Stimulated activated effector memory CD8-positive, alpha-beta T cell treated with anti-CD3 and anti-CD28 coated beads, Interleukin-12 subunit alpha, Interleukin-12 subunit beta, amount 100 ng/mL, for 72 hours (primary cell): ENCODE measurements around the gene SCCPDH.
A peak's percentile ranks its signal among the peaks of the same experiment; 100 is the strongest.

Experiments used
- ATAC-seq: fragments of 150-1000 bp; cut with Tn5 transposase; 2 replicates; pipeline ENCODE4 v1.10.0; 2021
- DNase-seq, 2 donors: peaks; one replicate each; pipeline ENCODE4 v3.0.0; 2021 to 2022; ENCODE audit warnings: low spot score in 2 of 2
- H3K27ac Mint-ChIP-seq: one replicate; pipeline ENCODE4 v1.8.0; 2022; ENCODE audit warnings: mild to moderate bottlenecking, mixed read lengths
- H3K36me3 Mint-ChIP-seq: one replicate; pipeline ENCODE4 v1.8.0; 2022; ENCODE audit warnings: mild to moderate bottlenecking, mixed read lengths
- H3K4me1 Mint-ChIP-seq: one replicate; pipeline ENCODE4 v1.8.0; 2022; ENCODE audit warnings: mixed read lengths
- H3K4me3 Mint-ChIP-seq: one replicate; pipeline ENCODE4 v1.8.0; 2022; ENCODE audit warnings: mild to moderate bottlenecking, mixed read lengths
- H3K9me3 Mint-ChIP-seq: one replicate; pipeline ENCODE4 v1.8.0; 2022; ENCODE audit warnings: mixed read lengths

SCCPDH gene

DNA sequence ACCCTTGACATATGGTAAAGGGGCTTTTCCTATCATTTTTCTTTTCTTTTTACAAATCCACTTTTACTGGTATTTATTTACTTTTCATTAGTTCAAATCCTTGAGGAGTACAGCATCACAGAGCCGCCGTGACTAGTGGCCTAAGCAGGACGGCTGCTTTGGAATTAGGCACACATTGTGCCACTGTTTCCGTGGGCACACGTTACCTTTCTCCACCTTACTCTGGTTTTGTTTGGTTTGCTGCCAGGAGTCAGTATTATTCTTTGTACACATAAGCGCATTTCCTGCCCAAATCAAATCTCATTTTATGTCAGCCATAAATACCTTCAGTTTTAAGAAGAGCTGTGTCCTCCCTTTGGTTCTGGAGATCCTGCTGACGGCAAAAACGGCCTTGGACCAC is 31.2 kb downstream of the SCCPDH start:
- no peak overlapping the region for H3K4me3 Mint-ChIP-seq
- H3K36me3 Mint-ChIP-seq: peaks cover 18% of the 10 kb centered on the region
- H3K4me1 Mint-ChIP-seq: no peaks in the 10 kb centered on the region
- no peaks in the 10 kb centered on the region for H3K9me3 Mint-ChIP-seq
- H3K27ac Mint-ChIP-seq: no peak overlapping the region
- ATAC-seq: no peak
- no peak for DNase-seq

DNA sequence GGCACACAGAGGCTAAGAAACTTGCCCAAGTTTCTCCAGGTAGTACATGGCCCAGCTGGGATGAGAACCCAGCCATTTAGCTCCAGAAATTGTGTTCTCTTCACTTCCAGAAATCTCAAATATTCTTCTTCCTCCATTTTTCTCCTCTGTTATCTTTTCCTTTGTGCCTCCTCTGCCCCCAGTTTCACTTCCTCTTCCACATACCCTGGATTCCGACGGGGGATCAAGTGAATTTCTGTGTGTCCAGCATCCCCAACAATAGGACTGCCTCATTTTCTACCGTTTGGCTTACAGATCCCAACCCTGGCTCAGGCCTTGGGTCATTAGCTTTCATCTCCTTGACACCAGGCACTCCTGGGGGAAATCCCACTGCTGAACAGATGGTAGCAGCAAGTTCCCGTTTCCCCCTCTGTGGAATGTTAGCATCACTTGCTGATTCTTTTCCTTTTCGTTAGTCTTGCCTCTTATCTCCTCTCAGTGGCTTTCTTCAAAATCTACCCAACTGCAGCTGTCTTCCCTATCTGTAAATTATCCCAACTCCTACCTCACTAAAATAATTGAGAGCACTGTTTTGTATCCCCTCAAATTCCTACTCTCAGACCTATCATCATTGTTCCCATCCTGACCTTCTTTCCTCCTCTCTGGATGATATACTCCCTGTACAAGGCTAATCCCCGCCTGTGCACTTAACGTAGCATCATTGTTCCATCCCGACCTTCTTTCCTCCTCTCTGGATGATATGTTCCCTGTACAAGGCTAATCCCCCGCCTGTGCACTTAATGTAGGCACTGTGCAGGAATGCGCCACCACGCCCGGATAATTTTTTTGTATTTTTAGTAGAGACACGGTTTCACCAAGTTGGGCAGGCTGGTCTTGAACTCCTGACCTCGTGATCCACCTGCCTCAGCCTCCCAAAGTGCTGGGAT is 36.5 kb downstream of the SCCPDH start:
- Mint-ChIP-seq H3K9me3 (no peaks in the 10 kb centered on the region), H3K4me3 (no peak overlapping the region), H3K36me3 (peaks cover 42% of the 10 kb centered on the region), H3K27ac (no peak overlapping the region), H3K4me1 (no peaks in the 10 kb centered on the region)
- ATAC-seq: no peak
- no peak for DNase-seq

DNA sequence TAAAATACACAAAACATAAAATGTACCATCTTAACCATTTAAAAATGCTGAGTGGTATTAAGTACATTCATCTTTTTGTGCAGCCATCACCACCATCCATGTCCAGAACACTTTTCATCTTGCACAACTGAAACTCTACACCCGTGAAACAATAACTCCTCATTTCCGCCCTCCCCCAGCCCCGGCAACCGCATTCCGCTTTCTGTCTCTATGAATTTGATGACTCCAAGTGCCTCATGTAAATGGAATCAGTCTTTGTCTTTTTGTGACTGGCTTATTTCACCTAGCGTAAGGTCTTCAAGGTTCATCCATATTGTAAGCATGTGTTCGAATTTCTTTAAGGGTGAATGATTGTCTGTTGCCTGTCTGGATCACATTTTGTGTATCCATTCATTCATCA is 37.2 kb downstream of the SCCPDH start:
- Mint-ChIP-seq H3K4me1 (no peaks in the 10 kb centered on the region), H3K27ac (no peak overlapping the region), H3K4me3 (no peak overlapping the region), H3K36me3 (peaks cover 42% of the 10 kb centered on the region), H3K9me3 (no peaks in the 10 kb centered on the region)
- DNase-seq: no peak
- ATAC-seq: no peak

DNA sequence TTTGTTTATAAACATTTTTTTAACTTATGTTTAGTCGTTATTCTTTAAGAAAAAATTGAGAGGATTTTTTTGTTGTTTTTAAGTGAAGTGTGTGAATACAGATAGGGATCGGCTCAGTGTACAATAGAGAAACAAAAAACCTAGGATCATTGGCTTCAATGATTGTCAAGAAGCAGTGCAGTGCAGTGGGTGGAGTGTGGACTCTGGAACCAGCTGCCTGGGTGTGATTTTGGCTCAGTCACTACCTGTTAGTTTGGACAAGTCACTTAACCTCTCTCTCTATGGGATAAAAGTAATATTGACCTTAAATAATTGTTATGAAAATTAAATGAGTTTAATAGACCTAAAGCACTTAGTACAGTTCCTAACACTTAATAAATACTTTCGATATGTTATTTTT is 41.3 kb downstream of the SCCPDH start:
- no peak for ATAC-seq
- Mint-ChIP-seq H3K36me3 (peaks cover 22% of the 10 kb centered on the region), H3K9me3 (no peaks in the 10 kb centered on the region), H3K4me3 (no peak overlapping the region), H3K4me1 (no peaks in the 10 kb centered on the region), H3K27ac (no peak overlapping the region)
- no peak for DNase-seq

DNA sequence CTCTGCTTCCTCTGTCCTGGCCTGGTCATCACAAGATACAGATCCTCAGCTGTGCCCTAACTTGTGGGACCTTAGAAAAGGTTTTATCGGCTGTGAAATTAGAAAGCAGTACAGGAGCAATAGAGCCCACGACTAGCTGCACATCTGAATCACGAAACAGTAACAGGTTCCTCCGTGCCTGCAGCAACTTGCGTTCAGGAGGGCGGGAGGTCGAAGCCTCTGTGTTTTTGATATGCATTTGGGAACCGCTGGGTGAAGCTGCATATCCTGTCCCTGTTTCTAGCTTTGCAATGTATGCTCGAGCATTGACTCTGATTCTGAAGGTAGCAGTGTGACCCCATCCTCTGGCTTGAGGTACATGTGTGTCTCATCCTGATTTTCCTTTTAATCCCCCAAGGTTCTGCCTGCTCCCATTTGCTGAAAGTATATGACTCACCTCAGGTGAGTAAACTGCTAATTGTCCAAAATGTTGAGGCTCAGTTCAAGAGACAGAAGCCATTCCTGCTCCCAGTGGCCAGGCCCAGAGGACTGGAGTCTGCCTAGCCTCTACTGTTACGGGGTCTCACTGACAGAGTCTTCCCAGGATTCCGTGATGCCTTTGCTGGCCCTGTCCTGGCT is 44.3 kb downstream of the SCCPDH start:
- Mint-ChIP-seq H3K9me3 (no peaks in the 10 kb centered on the region), H3K36me3 (no peaks in the 10 kb centered on the region), H3K4me1 (peaks cover 5% of the 10 kb centered on the region), H3K27ac (no peak overlapping the region), H3K4me3 (no peak overlapping the region)
- no peak for DNase-seq
- ATAC-seq: no peak

DNA sequence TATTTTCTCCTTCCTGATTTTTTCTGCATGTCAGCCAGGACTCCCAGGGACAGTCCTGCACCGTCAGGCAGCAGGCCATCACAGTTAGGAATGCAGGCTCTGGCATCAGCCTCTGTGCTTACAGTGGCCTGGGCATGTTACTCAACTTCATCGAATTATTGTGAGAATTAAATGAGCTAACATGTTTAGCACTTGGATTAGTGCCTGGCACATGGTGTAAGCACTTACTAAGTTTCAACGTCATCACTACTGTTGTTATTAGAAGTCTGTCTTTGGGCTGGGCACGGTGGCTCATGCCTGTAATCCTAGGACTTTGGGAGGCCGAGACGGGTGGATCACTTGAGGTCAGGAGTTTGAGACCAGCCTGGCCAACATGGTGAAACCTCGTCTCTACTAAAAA is 45.1 kb downstream of the SCCPDH start:
- no peak for ATAC-seq

DNA sequence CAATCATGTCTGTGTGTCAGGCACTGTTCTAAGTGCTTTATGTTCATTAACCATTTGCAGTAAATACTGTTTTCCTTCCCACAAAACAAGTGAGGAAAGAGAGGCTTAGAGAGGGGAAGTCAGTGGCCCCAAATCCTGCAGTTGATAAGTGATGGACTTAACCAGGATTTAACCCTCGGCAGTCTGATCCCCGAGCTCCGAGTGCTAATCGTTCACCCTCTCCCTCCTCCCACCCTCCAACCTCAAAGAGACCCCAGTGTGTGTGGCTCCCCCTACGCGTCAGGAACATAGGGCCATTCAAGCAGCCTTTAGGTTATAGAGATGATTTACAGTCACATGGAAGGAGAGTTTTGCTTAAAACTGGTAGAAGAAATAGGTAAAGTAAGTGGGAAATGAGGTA is 47.2 kb downstream of the SCCPDH start:
- H3K4me1 Mint-ChIP-seq: peaks cover 5% of the 10 kb centered on the region
- ATAC-seq (no peak), DNase-seq (no peak)
- H3K36me3 Mint-ChIP-seq: peaks cover 11% of the 10 kb centered on the region
- no peak overlapping the region for H3K27ac Mint-ChIP-seq
- H3K4me3 Mint-ChIP-seq: no peak overlapping the region
- H3K9me3 Mint-ChIP-seq: no peaks in the 10 kb centered on the region

More for the DNA sequence above, 45.1 kb downstream of the SCCPDH start:
- DNase-seq: no peak
- Mint-ChIP-seq H3K4me3 (no peak overlapping the region), H3K9me3 (no peaks in the 10 kb centered on the region), H3K27ac (no peak overlapping the region), H3K4me1 (peaks cover 5% of the 10 kb centered on the region), H3K36me3 (no peaks in the 10 kb centered on the region)

DNA sequence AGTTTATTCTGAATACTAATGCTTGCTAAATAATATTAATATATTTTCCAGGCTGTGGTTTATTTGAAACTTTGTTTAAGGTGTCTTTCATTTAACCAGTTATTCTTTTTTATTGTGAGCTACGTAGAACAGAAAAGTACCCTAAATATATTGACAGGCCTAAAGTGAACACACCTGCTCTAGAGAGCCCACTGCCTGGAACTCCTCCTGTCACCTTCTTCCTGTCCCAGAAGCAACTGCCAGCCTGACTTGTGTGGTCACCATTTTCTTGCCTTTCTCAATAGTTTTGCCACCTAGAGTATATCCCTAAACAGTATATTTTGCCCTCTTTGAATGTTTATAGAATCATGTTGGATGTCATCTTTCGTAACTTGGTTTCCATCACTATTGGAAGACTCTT is 48.5 kb downstream of the SCCPDH start:
- no peak for DNase-seq
- H3K9me3 Mint-ChIP-seq: no peaks in the 10 kb centered on the region
- ATAC-seq: no peak

DNA sequence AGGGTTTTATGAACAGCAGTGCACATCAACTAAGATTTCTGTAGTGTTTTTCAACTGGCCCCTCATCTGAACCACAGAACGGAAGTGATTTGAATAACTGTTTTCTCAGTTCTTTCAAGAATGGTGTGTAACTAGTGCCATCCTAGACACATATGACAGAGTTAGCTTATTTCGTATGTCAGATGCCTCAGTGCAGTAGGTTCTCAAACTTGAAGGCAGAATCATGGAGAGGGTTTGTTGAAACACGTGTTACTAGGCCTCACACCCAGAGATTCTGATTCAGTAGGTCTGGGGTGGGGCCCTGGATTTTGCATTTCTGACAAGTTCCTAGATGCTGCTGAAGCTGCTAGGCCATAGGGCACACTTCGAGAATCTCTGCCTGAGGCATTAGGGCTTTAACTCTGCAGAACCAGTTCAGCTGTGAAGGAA is 49.0 kb downstream of the SCCPDH start:
- Mint-ChIP-seq H3K9me3 (no peaks in the 10 kb centered on the region), H3K27ac (no peak overlapping the region), H3K4me1 (peaks cover 5% of the 10 kb centered on the region), H3K36me3 (peaks cover 12% of the 10 kb centered on the region), H3K4me3 (no peak overlapping the region)
- ATAC-seq (peak; percentile 43), DNase-seq (no peak)

More for the DNA sequence above, 48.5 kb downstream of the SCCPDH start:
- H3K4me3 Mint-ChIP-seq: no peak overlapping the region
- no peak overlapping the region for H3K27ac Mint-ChIP-seq
- peaks cover 12% of the 10 kb centered on the region for H3K36me3 Mint-ChIP-seq
- H3K4me1 Mint-ChIP-seq: peaks cover 5% of the 10 kb centered on the region

DNA sequence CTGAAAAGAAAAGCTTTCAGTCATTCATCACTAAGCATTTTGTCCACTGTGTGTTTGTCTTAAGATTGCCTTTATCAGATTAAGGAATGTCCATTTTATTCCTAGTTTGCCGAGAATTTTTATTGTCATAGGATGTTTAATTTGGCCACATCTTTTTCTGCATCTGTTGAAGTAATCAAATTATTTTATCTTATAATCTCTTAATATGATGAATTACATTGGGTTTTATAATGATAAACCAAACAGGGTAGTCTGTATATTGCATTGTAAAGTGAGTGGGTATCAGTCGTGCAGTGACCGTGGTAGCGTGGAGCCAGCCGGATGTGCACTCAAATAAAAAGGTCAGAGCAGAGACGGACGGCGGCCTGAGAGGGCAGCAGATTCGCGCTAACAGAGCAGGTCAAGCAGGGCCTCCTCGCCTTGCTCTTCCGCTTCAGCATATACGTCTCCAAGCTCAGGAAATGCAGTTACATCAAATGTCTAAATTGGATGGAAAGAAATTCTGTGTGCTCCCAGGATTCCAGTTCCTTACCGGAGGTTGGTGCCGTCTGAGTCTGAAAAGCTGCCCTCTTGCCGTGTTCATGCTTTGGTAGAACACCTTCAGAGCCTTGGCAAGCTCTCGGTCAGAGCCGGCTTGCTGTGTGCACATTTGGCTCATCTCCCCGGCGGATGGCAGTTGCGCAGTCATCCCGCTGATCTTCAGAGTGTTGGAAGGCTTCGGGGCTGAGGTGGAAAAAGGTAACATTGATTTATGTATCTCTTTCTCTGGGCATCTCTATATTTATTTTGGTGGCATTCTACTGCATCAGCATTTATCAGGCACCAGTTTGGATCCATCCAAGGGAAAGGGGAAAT is 51.5 kb downstream of the SCCPDH start:
- DNase-seq: no peak
- H3K36me3 Mint-ChIP-seq: peaks cover 12% of the 10 kb centered on the region
- no peak for ATAC-seq
- no peak overlapping the region for H3K4me3 Mint-ChIP-seq
- no peaks in the 10 kb centered on the region for H3K9me3 Mint-ChIP-seq
- H3K27ac Mint-ChIP-seq: no peak overlapping the region
- peaks cover 5% of the 10 kb centered on the region for H3K4me1 Mint-ChIP-seq

DNA sequence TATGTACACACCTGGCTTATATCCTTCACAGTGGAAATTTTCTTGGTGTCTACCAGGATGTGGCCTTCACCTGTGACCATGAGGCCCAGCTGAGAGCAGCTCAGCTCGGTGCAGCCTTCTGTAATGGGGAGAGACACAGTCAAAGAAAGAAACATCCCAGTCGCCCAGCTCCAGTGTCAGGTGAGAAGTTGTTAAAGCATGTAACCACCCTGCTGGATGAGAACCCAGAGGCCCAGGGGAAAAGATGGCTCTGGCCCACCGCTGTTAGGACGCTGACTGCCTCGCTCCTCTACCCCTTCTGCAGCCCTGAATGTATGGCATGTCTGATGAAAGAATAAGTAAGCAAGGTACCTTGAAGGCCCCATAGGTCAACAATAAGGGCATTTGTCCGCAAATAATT is 52.7 kb downstream of the SCCPDH start:
- Mint-ChIP-seq H3K4me3 (no peak overlapping the region), H3K27ac (no peak overlapping the region), H3K4me1 (peaks cover 5% of the 10 kb centered on the region), H3K36me3 (peaks cover 12% of the 10 kb centered on the region), H3K9me3 (no peaks in the 10 kb centered on the region)
- ATAC-seq: no peak
- DNase-seq: no peak

DNA sequence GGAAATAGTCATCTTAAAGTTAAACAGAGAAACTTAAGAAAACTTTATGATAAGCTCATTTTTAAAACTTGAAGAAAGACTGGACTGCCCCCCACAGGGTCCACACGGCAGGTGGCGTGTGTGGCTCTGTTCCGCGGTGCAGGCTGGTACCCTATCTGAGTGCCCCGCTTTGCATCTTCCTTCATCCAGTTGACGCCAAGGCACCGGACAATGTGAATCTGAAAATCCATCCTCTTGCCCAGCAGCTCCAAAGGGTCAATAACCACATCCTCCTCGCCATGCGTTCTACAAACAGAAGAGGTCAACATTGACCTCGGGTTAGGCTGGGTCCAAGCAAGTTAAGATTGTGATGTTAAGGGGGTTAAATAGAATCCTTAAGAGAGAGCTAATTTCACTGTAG is 54.5 kb downstream of the SCCPDH start:
- Mint-ChIP-seq H3K36me3 (peaks cover 12% of the 10 kb centered on the region), H3K4me3 (no peak overlapping the region), H3K27ac (no peak overlapping the region), H3K4me1 (no peaks in the 10 kb centered on the region), H3K9me3 (no peaks in the 10 kb centered on the region)
- no peak for DNase-seq
- ATAC-seq: no peak

DNA sequence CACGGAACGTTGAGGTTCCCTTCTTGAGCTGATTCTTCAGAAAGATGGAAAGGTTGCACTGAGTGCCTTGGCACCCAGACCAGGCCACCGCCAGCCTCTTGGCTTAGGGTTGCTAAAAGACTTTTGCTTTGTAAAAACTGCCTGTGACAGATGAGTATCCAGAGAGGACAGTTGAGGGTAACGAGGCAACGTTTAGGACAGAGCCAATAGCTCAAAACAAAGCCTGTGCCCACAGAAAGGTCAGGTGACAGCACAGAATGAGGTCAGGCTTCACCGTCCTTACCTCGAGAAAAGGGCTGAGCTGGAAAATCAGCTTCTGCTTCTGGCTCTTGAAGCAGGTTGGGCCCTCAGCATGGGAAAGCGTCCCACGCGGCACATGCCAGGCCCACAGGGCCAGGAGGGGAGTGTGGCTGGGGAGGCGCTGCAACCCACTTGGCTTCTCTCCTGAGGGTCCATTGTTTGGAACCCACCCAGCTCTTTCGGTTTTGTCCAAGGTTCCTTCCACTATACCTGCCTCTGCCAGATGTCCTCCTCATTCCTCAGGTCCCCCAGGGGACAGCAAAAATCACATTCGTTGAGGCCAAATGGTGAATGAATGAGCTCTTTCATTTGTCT is 55.5 kb downstream of the SCCPDH start:
- no peak for DNase-seq
- Mint-ChIP-seq H3K9me3 (no peaks in the 10 kb centered on the region), H3K27ac (no peak overlapping the region), H3K4me1 (no peaks in the 10 kb centered on the region), H3K36me3 (peaks cover 12% of the 10 kb centered on the region), H3K4me3 (no peak overlapping the region)
- ATAC-seq: no peak

DNA sequence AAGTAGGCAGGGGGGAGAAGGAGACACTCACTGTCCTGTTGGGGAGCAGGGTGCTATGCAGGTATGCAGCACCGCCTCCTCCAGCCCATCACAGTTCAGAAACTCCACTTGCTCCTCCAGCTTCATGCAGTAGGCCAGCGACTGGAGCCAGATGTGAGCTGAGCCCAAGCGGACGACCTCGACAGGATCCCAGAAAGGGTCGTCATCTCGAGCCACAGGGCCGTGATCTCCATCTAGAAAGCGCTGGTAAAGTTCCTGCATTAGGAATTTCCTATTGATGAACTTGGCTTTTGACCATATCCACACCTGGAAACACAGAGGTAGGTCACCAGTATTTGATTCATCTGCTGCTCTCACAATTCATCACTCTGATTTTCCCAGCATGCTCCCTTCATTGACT is 56.1 kb downstream of the SCCPDH start:
- ATAC-seq: no peak
- H3K27ac Mint-ChIP-seq: no peak overlapping the region
- no peak overlapping the region for H3K4me3 Mint-ChIP-seq
- H3K36me3 Mint-ChIP-seq: peaks cover 11% of the 10 kb centered on the region
- H3K4me1 Mint-ChIP-seq: no peaks in the 10 kb centered on the region
- no peaks in the 10 kb centered on the region for H3K9me3 Mint-ChIP-seq
- DNase-seq: no peak

DNA sequence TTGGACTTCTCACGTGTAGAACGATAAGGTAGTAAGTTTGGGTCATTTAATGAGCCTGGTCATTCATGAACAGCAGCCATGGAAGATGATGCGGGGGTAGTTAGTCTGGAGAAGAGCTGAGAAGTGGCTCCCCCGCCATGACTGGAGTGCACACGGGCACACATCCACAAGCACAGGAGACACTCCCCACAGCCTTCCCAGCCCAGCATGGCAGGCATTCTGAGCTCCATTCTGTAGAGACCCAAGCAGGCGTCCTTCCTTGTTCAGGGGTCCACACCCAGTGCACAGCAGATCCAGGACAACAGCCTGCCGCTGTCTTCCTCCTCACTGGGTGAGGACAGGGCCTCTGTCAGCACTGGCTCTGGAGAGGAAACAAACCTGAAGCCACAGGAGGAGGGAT is 57.0 kb downstream of the SCCPDH start:
- H3K9me3 Mint-ChIP-seq: no peaks in the 10 kb centered on the region
- no peaks in the 10 kb centered on the region for H3K4me1 Mint-ChIP-seq
- no peak overlapping the region for H3K27ac Mint-ChIP-seq
- DNase-seq (no peak), ATAC-seq (no peak)
- no peak overlapping the region for H3K4me3 Mint-ChIP-seq
- H3K36me3 Mint-ChIP-seq: peaks cover 2% of the 10 kb centered on the region
